ENCODE data around the gene ISY1. TPM values are rescaled to one million over a fixed set of nuclear protein-coding genes. Genes with fewer than 3 reads are reported as not detected.

ISY1 gene
- total RNA-seq, 4 donors from 2014 or later, result 19.6 to 34.9 (median 22.3) TPM

DNA sequence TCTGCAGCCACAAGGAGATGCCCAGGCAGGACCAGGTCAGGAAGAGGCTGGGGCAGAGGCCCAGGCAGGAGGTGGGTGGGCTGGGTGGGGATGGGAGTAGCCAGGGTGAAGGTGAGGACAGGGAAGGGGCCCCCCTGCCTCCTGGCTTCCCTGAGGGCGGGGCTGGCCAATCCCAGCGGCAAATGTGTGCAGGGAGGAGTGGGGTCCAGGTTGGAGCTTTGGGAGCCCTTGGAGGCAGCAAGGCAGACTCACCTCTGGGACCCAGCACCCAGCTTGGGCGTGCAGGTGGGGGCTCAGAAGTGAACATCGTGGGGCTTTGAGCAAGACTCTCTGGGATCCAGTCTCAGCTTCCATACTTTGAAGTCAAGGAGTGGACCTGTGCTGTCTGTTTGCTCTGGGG is 75.0 kb downstream of the ISY1 start:
- no peaks in the 10 kb centered on the region for H3K36me3 ChIP-seq
- no peak overlapping the region for H3K27ac ChIP-seq
- intact Hi-C loops (cut with DNase I; ENCODE audit: low total_unique reads) (no loop called here), in situ Hi-C loops (cut with MboI; ENCODE audit: low sequenced_read_pairs in 4 of 4) (loop anchor here in 1 of 4 donors (25.0 kb wide), 1 partner anchor 124 kb away; no protein-coding TSS in a partner anchor)
- DNase-seq, result no peak
- TF ChIP-seq, protein P1, sequence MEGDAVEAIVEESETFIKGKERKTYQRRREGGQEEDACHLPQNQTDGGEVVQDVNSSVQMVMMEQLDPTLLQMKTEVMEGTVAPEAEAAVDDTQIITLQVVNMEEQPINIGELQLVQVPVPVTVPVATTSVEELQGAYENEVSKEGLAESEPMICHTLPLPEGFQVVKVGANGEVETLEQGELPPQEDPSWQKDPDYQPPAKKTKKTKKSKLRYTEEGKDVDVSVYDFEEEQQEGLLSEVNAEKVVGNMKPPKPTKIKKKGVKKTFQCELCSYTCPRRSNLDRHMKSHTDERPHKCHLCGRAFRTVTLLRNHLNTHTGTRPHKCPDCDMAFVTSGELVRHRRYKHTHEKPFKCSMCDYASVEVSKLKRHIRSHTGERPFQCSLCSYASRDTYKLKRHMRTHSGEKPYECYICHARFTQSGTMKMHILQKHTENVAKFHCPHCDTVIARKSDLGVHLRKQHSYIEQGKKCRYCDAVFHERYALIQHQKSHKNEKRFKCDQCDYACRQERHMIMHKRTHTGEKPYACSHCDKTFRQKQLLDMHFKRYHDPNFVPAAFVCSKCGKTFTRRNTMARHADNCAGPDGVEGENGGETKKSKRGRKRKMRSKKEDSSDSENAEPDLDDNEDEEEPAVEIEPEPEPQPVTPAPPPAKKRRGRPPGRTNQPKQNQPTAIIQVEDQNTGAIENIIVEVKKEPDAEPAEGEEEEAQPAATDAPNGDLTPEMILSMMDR (IDR thresholded peaks at IDR 0.05 in 4 of 5, conservative IDR thresholded peaks at IDR 0.05 in 1 of 5), result no peak
- no peak for TF ChIP-seq POLR2A (IDR thresholded peaks at IDR 0.05)
- H3K4me1 ChIP-seq, result peaks cover 6 to 7% of the 10 kb centered on the region in 2 donors
- no peaks in the 10 kb centered on the region for H3K9me3 ChIP-seq
- no peak overlapping the region for H3K4me3 ChIP-seq
- ATAC-seq, result no peak
- H3K27me3 ChIP-seq, result no peaks in the 10 kb centered on the region

DNA sequence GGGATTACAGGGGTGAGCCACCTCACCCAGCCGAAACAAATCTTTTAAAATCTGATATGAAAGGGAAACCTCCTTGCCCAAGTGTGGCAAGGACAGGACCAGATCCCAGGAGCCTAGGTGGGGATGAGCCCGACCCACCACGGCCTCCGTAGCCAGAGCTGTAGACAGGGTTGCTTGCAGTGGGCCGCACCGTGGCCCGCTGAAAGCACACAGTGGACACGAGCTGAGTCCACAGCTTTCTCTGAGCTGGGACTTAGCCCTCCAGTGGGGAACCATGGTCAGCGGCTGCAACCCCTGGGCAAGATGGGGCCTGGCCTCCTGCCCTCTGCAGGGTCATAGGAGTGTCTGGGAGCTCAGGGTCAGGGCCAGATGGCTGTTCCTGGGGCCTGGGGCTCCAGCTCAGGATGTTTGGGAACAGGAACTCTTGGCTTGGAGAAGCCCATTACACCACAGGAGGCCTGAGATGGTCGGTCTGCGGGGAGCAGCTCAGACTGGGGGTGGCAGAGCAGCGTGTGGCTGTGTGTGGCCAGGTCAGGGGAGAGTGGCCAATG is 75.6 kb downstream of the ISY1 start:
- H3K36me3 ChIP-seq, result no peaks in the 10 kb centered on the region
- H3K27me3 ChIP-seq, result no peaks in the 10 kb centered on the region
- H3K4me1 ChIP-seq, result peaks cover 6 to 7% of the 10 kb centered on the region in 2 donors
- ATAC-seq (no peak), DNase-seq (no peak)
- H3K9me3 ChIP-seq, result no peaks in the 10 kb centered on the region
- intact Hi-C loops (cut with DNase I; ENCODE audit: low total_unique reads), result no loop called here
- TF ChIP-seq, protein P1 (IDR thresholded peaks at IDR 0.05 in 4 of 5, conservative IDR thresholded peaks at IDR 0.05 in 1 of 5), result no peak
- no peak for TF ChIP-seq POLR2A (IDR thresholded peaks at IDR 0.05)
- in situ Hi-C loops (cut with MboI; ENCODE audit: low sequenced_read_pairs in 4 of 4), result loop anchor here in 1 of 4 donors (25.0 kb wide), 1 partner anchor 123 kb away; no protein-coding TSS in a partner anchor
- H3K27ac ChIP-seq, result no peak overlapping the region
- no peak overlapping the region for H3K4me3 ChIP-seq

DNA sequence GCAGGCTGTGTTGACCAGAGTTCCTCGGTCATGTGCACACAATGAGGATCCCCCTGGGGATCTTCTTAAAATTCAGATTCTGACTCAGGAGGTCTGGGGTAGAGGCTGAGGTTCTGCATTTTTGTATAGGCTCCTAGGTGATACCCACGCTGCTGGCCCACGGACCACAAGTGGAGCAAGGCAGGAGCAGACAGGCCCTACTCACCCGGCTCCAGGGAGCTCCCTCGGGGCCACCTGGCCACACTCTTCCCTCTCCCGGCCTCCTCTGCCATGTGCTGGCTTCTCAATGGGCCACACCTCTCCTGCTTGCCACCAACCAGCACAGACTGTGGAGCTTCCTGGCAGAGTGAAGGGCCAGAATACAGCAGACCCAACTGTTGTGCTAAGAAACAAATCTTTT is 76.4 kb downstream of the ISY1 start:
- no peaks in the 10 kb centered on the region for H3K9me3 ChIP-seq
- in situ Hi-C loops (cut with MboI; ENCODE audit: low sequenced_read_pairs in 4 of 4), result loop anchor here in 1 of 4 donors (25.0 kb wide), 1 partner anchor 122 kb away; no protein-coding TSS in a partner anchor
- H3K27ac ChIP-seq, result no peak overlapping the region

DNA sequence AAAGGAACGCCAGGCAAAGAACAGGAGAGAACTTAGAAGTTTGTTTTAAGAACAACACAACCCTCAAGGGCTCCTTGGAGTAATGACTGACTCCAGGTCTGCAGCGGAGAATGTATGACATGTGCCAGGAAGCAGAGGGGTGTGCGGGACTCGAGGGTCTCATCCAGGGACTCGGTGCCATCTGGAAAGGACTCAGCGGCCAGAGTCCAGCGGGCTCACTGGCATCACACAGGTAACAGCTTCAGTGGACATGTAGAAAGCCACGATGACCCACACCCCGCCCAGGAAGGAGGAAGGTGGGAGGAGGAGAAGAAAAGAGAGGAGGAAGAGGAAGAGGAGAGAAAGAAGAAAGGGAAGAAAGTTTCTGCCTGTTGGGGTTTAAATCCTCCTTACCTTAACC is 78.8 kb downstream of the ISY1 start:
- TF ChIP-seq POLR2A (IDR thresholded peaks at IDR 0.05), result no peak
- TF ChIP-seq, protein P1 (IDR thresholded peaks at IDR 0.05 in 4 of 5, conservative IDR thresholded peaks at IDR 0.05 in 1 of 5), result no peak
- no peak overlapping the region for H3K27ac ChIP-seq
- no peaks in the 10 kb centered on the region for H3K36me3 ChIP-seq
- intact Hi-C loops (cut with DNase I; ENCODE audit: low total_unique reads) (no loop called here), in situ Hi-C loops (cut with MboI; ENCODE audit: low sequenced_read_pairs in 4 of 4) (loop anchor here in 1 of 4 donors (25.0 kb wide), 1 partner anchor 120 kb away; no protein-coding TSS in a partner anchor)
- H3K9me3 ChIP-seq, result no peaks in the 10 kb centered on the region
- DNase-seq (no peak), ATAC-seq (no peak)
- peaks cover 1 to 3% of the 10 kb centered on the region in 2 donors for H3K4me1 ChIP-seq
- no peaks in the 10 kb centered on the region for H3K27me3 ChIP-seq
- H3K4me3 ChIP-seq, result no peak overlapping the region

More for the DNA sequence above, 76.4 kb downstream of the ISY1 start:
- Histone ChIP-seq H3K4me1 (peaks cover 6 to 7% of the 10 kb centered on the region in 2 donors), H3K4me3 (no peak overlapping the region), H3K27me3 (no peaks in the 10 kb centered on the region), H3K36me3 (no peaks in the 10 kb centered on the region)
- TF ChIP-seq, protein P1 (IDR thresholded peaks at IDR 0.05 in 4 of 5, conservative IDR thresholded peaks at IDR 0.05 in 1 of 5), result no peak
- TF ChIP-seq POLR2A (IDR thresholded peaks at IDR 0.05), result no peak
- ATAC-seq (no peak), DNase-seq (no peak)
- intact Hi-C loops (cut with DNase I; ENCODE audit: low total_unique reads), result no loop called here

Data from gastrocnemius medialis (tissue), 4 donors.